ENCODE results near the gene MAD1L1.

- TF ChIP-seq CTCF (conservative IDR thresholded peaks at IDR 0.05; ENCODE audit: low read length): no peak
- no peak for TF ChIP-seq EZH2phosphoT487 (IDR thresholded peaks at IDR 0.05; ENCODE audit: borderline replicate concordance, low read depth, low read length)
These were observed 121.9 kb downstream of the MAD1L1 start for GRCh38 chr7:2110610-2111396.

Measured in OCI-LY7 (cell line).